K562 (cell line): ENCODE results near the gene PSME1. TPM values are rescaled to one million over a fixed set of nuclear protein-coding genes. Genes with fewer than 3 reads are reported as not detected.

Source experiments
- CHD2 ChIP-seq: IDR thresholded peaks from 2 replicates; pipeline ENCODE4 v1.6.1; 2011; ENCODE audit warnings: low read depth, low read length
- CTBP1 ChIP-seq: fragments of 450-650 bp; IDR thresholded peaks from 2 replicates; pipeline ENCODE4 v1.6.1; 2016; ENCODE audit warnings: borderline replicate concordance
- CXXC5 ChIP-seq: fragments of 250-450 bp; sonication (Bioruptor Pico); IDR thresholded peaks from 2 replicates; pipeline ENCODE4 v1.8.0; 2022; ENCODE audit warnings: inconsistent platforms, mild to moderate bottlenecking, moderate library complexity
- EGR1 ChIP-seq: fragments of 450-650 bp; conservative IDR thresholded peaks from 2 replicates; pipeline ENCODE4 v1.6.1; 2017; ENCODE audit warnings: mild to moderate bottlenecking
- FOXA1 ChIP-seq: fragments of 450-650 bp; IDR thresholded peaks from 2 replicates; pipeline ENCODE4 v1.6.1; 2016; ENCODE audit warnings: mild to moderate bottlenecking, borderline replicate concordance
- HMGN3 ChIP-seq: IDR thresholded peaks from 2 replicates; pipeline ENCODE4 v1.6.1; 2011; ENCODE audit warnings: borderline replicate concordance, low read depth, mild to moderate bottlenecking, mixed read lengths, low read length; ENCODE audit not compliant: insufficient read length; ENCODE audit errors: extremely low read depth
- HNRNPL ChIP-seq: fragments of 200-400 bp; formaldehyde crosslinking; IDR thresholded peaks from 2 replicates; pipeline ENCODE4 v1.6.1; 2017; ENCODE audit warnings: low read depth, mild to moderate bottlenecking, low read length
- L3MBTL2 ChIP-seq: fragments of 450-650 bp; IDR thresholded peaks from 2 replicates; pipeline ENCODE4 v1.6.1; 2016; ENCODE audit warnings: mild to moderate bottlenecking, moderate library complexity
- MAZ ChIP-seq, 2 experiments: fragments of 450-650 bp in 1 of 2; sonication (generic) in 1 of 2; formaldehyde crosslinking; IDR thresholded peaks in 1 of 2; conservative IDR thresholded peaks in 1 of 2; 2 replicates each; pipeline versions ENCODE4 v1.4.0 to v1.5.0; 2020; ENCODE audit warnings: mild to moderate bottlenecking in 1 of 2, missing genetic modification reagents in 1 of 2
- NFE2 ChIP-seq: IDR thresholded peaks from 2 replicates; pipeline ENCODE4 v1.6.1; 2014; ENCODE audit warnings: antibody characterized with exemption, low read depth
- RBBP5 ChIP-seq: fragments of 200-600 bp; sonication (generic); IDR thresholded peaks from 2 replicates; pipeline ENCODE4 v1.6.1; 2012; ENCODE audit warnings: borderline replicate concordance, mild to moderate bottlenecking, low read length, control low read depth, inconsistent platforms; ENCODE audit not compliant: insufficient read depth, poor library complexity, severe bottlenecking
- RBFOX2 ChIP-seq: fragments of 200-400 bp; formaldehyde crosslinking; IDR thresholded peaks from 2 replicates; pipeline ENCODE4 v1.6.1; 2017; ENCODE audit warnings: low read depth, mild to moderate bottlenecking, low read length, moderate library complexity
- SAP30 ChIP-seq: fragments of 200-600 bp; sonication (generic); IDR thresholded peaks from 2 replicates; pipeline ENCODE4 v1.6.1; 2012; ENCODE audit warnings: borderline replicate concordance, low read depth, mild to moderate bottlenecking, moderate library complexity, low read length, control low read depth, inconsistent platforms; ENCODE audit not compliant: insufficient read depth, poor library complexity, severe bottlenecking
- SIN3B ChIP-seq: fragments of 450-650 bp; IDR thresholded peaks from 2 replicates; pipeline ENCODE4 v1.6.1; 2017; ENCODE audit warnings: low read depth, mild to moderate bottlenecking, moderate library complexity
- SRF ChIP-seq, 2 experiments: fragments of 250-450, 450-650 bp in 1 of 2; sonication (Bioruptor Pico) in 1 of 2; sonication (generic) in 1 of 2; formaldehyde crosslinking; IDR thresholded peaks; 2 replicates each; pipeline versions ENCODE4 v1.5.0 to v1.5.1; 2020 to 2022; ENCODE audit warnings: mild to moderate bottlenecking in 1 of 2, missing genetic modification reagents in 1 of 2
- UBTF ChIP-seq, 2 experiments: IDR thresholded peaks; 2 replicates each; pipeline ENCODE4 v1.6.1; 2012; ENCODE audit warnings: improper control_type of control experiment in 2 of 2, low read depth in 2 of 2, low read length in 2 of 2, borderline replicate concordance in 1 of 2
- ZNF609 ChIP-seq: sonication (generic); formaldehyde crosslinking; IDR thresholded peaks from 2 replicates; pipeline ENCODE4 v1.8.1; 2023; ENCODE audit warnings: missing genetic modification reagents, mild to moderate bottlenecking, borderline replicate concordance
- polyA plus RNA-seq, 8 experiments: library from polyadenylated mRNA; depleted of rRNA in 4 of 8; stranded (reverse) in 5 of 8; unstranded in 3 of 8; fragments of >200 nt; fragmentation: Nextera tagmentation in 2 of 8; fragmentation: Illumina TruSeq in 1 of 8; extraction: Ambion mirVana in 2 of 8; extraction: Trizol in 1 of 8; gene quantifications; 2 replicates each; pipeline versions ENCODE4 v1.2.1 to v1.2.3, GENCODE V29; 2011 to 2014; ENCODE audit warnings: inconsistent platforms in 1 of 8, missing spikeins in 1 of 8
- total RNA-seq, 7 experiments: library from RNA; depleted of rRNA in 6 of 7; stranded (reverse); fragments of >200 nt in 6 of 7; fragmentation: Illumina TruSeq in 2 of 7; extraction: Trizol in 2 of 7; gene quantifications; 2 replicates each; pipeline versions ENCODE4 v1.2.1 to v1.2.3, GENCODE V29; 2011 to 2021; ENCODE audit warnings: low replicate concordance in 1 of 7

PSME1 gene
- total and polyA plus RNA-seq, 9 of the 15 experiments (the other 6 are each of a cell fraction or from before 2014, with no cell fraction given): 20.3 to 180 (median 67.5) TPM

- TF ChIP-seq SRF (CRISPR knock-in tag; IDR thresholded peaks at IDR 0.05): peak in 1 of 2 experiments; percentile 62; a peak in 1 of 4 replicates
- peak; percentile 47; the same call in 1 of the 2 replicates for TF ChIP-seq L3MBTL2
- peak; percentile 26 for TF ChIP-seq HMGN3
- TF ChIP-seq SIN3B: 0 out of 2 replicates have a peak, but pooled peaks have one; percentile 36
- TF ChIP-seq RBFOX2: peak; percentile 76
- TF ChIP-seq HNRNPL: 0 out of 2 replicates have a peak, but pooled peaks have one; percentile 53
- peak; percentile 31; the same call in 1 of the 2 replicates for TF ChIP-seq CXXC5 (CRISPR knock-in tag)
- peak; percentile 39 for TF ChIP-seq EGR1
- no peak for TF ChIP-seq ZNF609 (CRISPR knock-in tag)
- peak in 1 of 2 experiments; percentile 85 for TF ChIP-seq MAZ (CRISPR knock-in tag; conservative IDR thresholded peaks at IDR 0.05 in 1 of 2, IDR thresholded peaks at IDR 0.05 in 1 of 2)
- peak; percentile 54; the same call in 1 of the 2 replicates for TF ChIP-seq CHD2
- peak; percentile 97 for TF ChIP-seq RBBP5
- TF ChIP-seq UBTF (IDR thresholded peaks at IDR 0.05; ENCODE audit: borderline replicate concordance in 1 of 2, low read depth in 2 of 2, low read length in 2 of 2): peak; percentile 68 to 90; a peak in 2 of 4 replicates
- TF ChIP-seq NFE2: no peak
- TF ChIP-seq CTBP1: 0 out of 2 replicates have a peak, but pooled peaks have one; percentile 44
- no peak for TF ChIP-seq FOXA1
- TF ChIP-seq SAP30: peak; percentile 33
These were observed at the start of gene PSME1 (continued) for GRCh38 chr14:24135834-24136683.
